Trophoblast cell (in vitro differentiated cells and primary cell): ENCODE results near the gene DZIP1L.

Experiments used
- DNase-seq, 2 donors: peaks; one replicate each; pipeline ENCODE4 v3.0.0-alpha.2; 2016
- H2AFZ ChIP-seq: 2 replicates; pipeline ENCODE4 v1.6.1; 2013; ENCODE audit warnings: low read length, moderate library complexity, mild to moderate bottlenecking; ENCODE audit not compliant: insufficient read depth, poor library complexity
- H2AK5ac ChIP-seq: 2 replicates; pipeline ENCODE4 v1.6.1; 2013; ENCODE audit warnings: mild to moderate bottlenecking, low read length
- H2BK120ac ChIP-seq: 2 replicates; pipeline ENCODE4 v1.6.1; 2013; ENCODE audit warnings: low read length, mild to moderate bottlenecking, moderate library complexity; ENCODE audit not compliant: insufficient read depth, poor library complexity
- H2BK12ac ChIP-seq: 2 replicates; pipeline ENCODE4 v1.6.1; 2013; ENCODE audit warnings: mild to moderate bottlenecking, low read length, moderate library complexity
- H2BK5ac ChIP-seq: 2 replicates; pipeline ENCODE4 v1.6.1; 2013; ENCODE audit warnings: low read length, low read depth, moderate library complexity, mild to moderate bottlenecking; ENCODE audit not compliant: poor library complexity
- H3K14ac ChIP-seq: 2 replicates; pipeline ENCODE4 v1.6.1; 2013; ENCODE audit warnings: mild to moderate bottlenecking, low read length
- H3K18ac ChIP-seq: 2 replicates; pipeline ENCODE4 v1.6.1; 2013; ENCODE audit warnings: mild to moderate bottlenecking, low read length
- H3K23ac ChIP-seq: 2 replicates; pipeline ENCODE4 v1.6.1; 2013; ENCODE audit warnings: low read length
- H3K27ac ChIP-seq: 2 replicates; pipeline ENCODE4 v1.5.1; 2013; ENCODE audit warnings: low read depth, mild to moderate bottlenecking, inconsistent platforms, low read length, moderate library complexity
- H3K27me3 ChIP-seq: 2 replicates; pipeline ENCODE4 v1.6.1; 2013; ENCODE audit warnings: inconsistent platforms, mild to moderate bottlenecking, low read length, moderate library complexity; ENCODE audit not compliant: insufficient read depth
- H3K36me3 ChIP-seq, 2 experiments: 1 replicate in 1 of 2; 2 replicates in 1 of 2; pipeline ENCODE4 v1.6.1; 2013; ENCODE audit warnings: low read length in 2 of 2, mild to moderate bottlenecking in 2 of 2, moderate library complexity in 1 of 2; ENCODE audit not compliant: insufficient read depth in 2 of 2, control insufficient read depth in 1 of 2
- H3K4ac ChIP-seq: 2 replicates; pipeline ENCODE4 v1.6.1; 2013; ENCODE audit warnings: low read depth, mild to moderate bottlenecking, low read length, moderate library complexity
- H3K4me1 ChIP-seq, 2 experiments: 1 replicate in 1 of 2; 2 replicates in 1 of 2; pipeline ENCODE4 v1.6.1; 2013; ENCODE audit warnings: low read length in 2 of 2, mild to moderate bottlenecking in 2 of 2, moderate library complexity in 1 of 2; ENCODE audit not compliant: insufficient read depth in 2 of 2, control insufficient read depth in 1 of 2
- H3K4me2 ChIP-seq: 2 replicates; pipeline ENCODE4 v1.6.1; 2013; ENCODE audit warnings: inconsistent platforms, mild to moderate bottlenecking, low read length, moderate library complexity
- H3K4me3 ChIP-seq: 2 replicates; pipeline ENCODE4 v1.5.1; 2013; ENCODE audit warnings: mild to moderate bottlenecking, low read depth, low read length, inconsistent platforms
- H3K79me1 ChIP-seq: one replicate; pipeline ENCODE4 v1.6.1; 2013; ENCODE audit warnings: low read length
- H3K79me2 ChIP-seq: 2 replicates; pipeline ENCODE4 v1.6.1; 2013; ENCODE audit warnings: low read length, mild to moderate bottlenecking; ENCODE audit not compliant: control insufficient read depth, insufficient read depth, poor library complexity
- H3K9ac ChIP-seq: 2 replicates; pipeline ENCODE4 v1.6.1; 2013; ENCODE audit warnings: mild to moderate bottlenecking, low read length
- H3K9me3 ChIP-seq: 2 replicates; pipeline ENCODE4 v1.6.1; 2013; ENCODE audit warnings: low read depth, mild to moderate bottlenecking, control low read depth, inconsistent platforms, low read length; ENCODE audit not compliant: insufficient read depth
- H4K12ac ChIP-seq: 2 replicates; pipeline ENCODE4 v1.6.1; 2013; ENCODE audit warnings: low read depth, mild to moderate bottlenecking, low read length, moderate library complexity
- H4K8ac ChIP-seq: 2 replicates; pipeline ENCODE4 v1.6.1; 2013; ENCODE audit warnings: low read depth, mild to moderate bottlenecking, low read length, moderate library complexity
- H4K91ac ChIP-seq: one replicate; pipeline ENCODE4 v1.6.1; 2013; ENCODE audit warnings: low read depth, mild to moderate bottlenecking, low read length, moderate library complexity
- whole genome bisulfite sequencing: extraction: QIAGEN DNeasy Blood & Tissue Kit; methylation state at CpG from one replicate; pipeline ENCODE4 v1.1.7; 2013; ENCODE audit warnings: missing lambda C conversion rate; ENCODE audit not compliant: insufficient read length, insufficient coverage; ENCODE audit errors: extremely low coverage; 5-methylcytosine and 5-hydroxymethylcytosine counted together

The DZIP1L gene

DNA sequence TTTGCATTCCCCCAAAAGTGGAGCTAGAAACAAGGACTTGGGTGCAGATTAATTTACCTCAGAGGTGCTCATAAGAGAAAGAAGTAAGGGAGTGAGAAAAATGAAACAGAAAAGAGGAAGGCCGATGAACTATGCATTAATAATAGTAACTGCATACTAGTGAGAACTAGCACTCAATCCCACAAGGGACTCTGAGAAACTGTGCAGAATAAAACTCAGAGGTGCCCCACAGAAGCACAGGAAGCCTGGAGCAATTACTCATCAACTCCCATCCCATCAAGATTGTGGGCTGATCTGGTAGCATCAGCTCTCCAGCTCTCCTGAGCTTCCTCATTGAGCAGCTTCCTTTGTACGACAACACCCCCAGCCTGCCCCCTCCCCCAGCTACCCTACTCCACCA is 54.6 kb downstream of the DZIP1L start:
- H3K23ac ChIP-seq = no peak overlapping the region
- no CpG with 5 or more reads among the region's 2 CpGs for WGBS
- no peak overlapping the region for H3K4ac ChIP-seq
- no peaks in the 10 kb centered on the region for H3K27me3 ChIP-seq
- no peak overlapping the region for H2BK5ac ChIP-seq
- H2AFZ ChIP-seq = no peak overlapping the region
- H3K14ac ChIP-seq = no peak overlapping the region
- no peaks in the 10 kb centered on the region for H3K79me1 ChIP-seq
- H2BK120ac ChIP-seq = no peak overlapping the region
- no peaks in the 10 kb centered on the region for H3K4me1 ChIP-seq
- no peak overlapping the region for H3K4me2 ChIP-seq
- H3K27ac ChIP-seq = no peak overlapping the region
- H4K12ac ChIP-seq = no peak overlapping the region
- H2BK12ac ChIP-seq = no peak overlapping the region
- H2AK5ac ChIP-seq = no peak overlapping the region
- no peak for DNase-seq
- no peak overlapping the region for H4K91ac ChIP-seq
- H3K36me3 ChIP-seq = peaks cover 6 to 14% of the 10 kb centered on the region in 2 experiments
- H3K9ac ChIP-seq = no peak overlapping the region
- H3K79me2 ChIP-seq = no peaks in the 10 kb centered on the region
- no peak overlapping the region for H3K18ac ChIP-seq
- H4K8ac ChIP-seq = no peak overlapping the region
- no peak overlapping the region for H3K4me3 ChIP-seq
- H3K9me3 ChIP-seq = no peaks in the 10 kb centered on the region

DNA sequence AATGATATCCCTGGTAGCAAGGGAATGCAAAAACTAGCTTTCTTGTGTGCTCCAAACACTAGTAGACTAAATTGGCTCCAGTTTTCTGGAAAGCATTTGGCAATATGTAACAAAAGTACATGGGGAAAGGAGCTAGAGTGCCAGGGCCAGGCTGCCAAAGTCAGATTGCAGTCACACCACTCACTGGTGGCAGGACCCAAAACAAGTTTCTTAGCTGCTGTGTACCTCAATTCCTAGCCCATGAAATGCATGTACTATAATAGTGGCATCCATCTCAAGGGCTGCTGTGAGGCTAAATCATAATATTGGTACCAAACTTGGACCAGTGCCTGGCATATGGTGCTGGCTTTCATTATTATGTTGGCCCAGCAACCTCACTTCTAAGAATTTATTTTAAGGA is 56.1 kb downstream of the DZIP1L start:
- Histone ChIP-seq H2BK120ac (no peak overlapping the region), H3K4me3 (no peak overlapping the region), H2BK5ac (no peak overlapping the region), H2BK12ac (no peak overlapping the region), H3K4me2 (no peak overlapping the region), H4K91ac (no peak overlapping the region), H3K4me1 (no peaks in the 10 kb centered on the region), H3K79me1 (no peaks in the 10 kb centered on the region), H2AK5ac (no peak overlapping the region), H3K27me3 (no peaks in the 10 kb centered on the region), H3K9ac (no peak overlapping the region), H4K12ac (no peak overlapping the region), H3K23ac (no peak overlapping the region), H3K14ac (no peak overlapping the region), H3K18ac (no peak overlapping the region), H3K36me3 (peaks cover 3 to 9% of the 10 kb centered on the region in 2 experiments), H3K79me2 (no peaks in the 10 kb centered on the region), H2AFZ (no peak overlapping the region), H4K8ac (no peak overlapping the region), H3K4ac (no peak overlapping the region), H3K9me3 (no peaks in the 10 kb centered on the region), H3K27ac (no peak overlapping the region)
- DNase-seq = no peak

DNA sequence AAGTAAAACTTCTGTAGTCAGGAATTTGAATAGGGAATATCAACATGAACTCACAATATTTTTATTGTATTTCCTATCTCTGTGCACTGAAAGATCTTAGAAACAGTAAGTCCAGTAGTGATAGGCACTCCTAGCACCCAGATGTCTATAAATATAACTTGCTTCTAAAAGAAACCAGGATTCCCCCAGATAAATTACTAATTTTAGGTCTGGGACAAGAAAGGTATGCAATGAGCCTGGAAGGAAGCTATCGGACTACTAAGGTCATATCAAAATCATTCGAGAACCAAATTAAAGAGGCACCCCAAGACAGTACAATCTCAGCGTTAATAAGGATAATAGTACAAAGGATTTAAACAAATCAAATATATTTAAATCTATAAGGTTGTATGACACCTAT is 58.0 kb downstream of the DZIP1L start:
- no peak overlapping the region for H2AFZ ChIP-seq
- H3K4me2 ChIP-seq = no peak overlapping the region
- DNase-seq = no peak
- no peak overlapping the region for H3K9ac ChIP-seq
- no peak overlapping the region for H2AK5ac ChIP-seq
- no peaks in the 10 kb centered on the region for H3K4me1 ChIP-seq
- H4K12ac ChIP-seq = no peak overlapping the region
- no peak overlapping the region for H2BK120ac ChIP-seq
- H2BK12ac ChIP-seq = no peak overlapping the region
- H4K91ac ChIP-seq = no peak overlapping the region
- H3K27ac ChIP-seq = no peak overlapping the region
- no peak overlapping the region for H3K23ac ChIP-seq
- WGBS = no CpG with 5 or more reads among the region's 3 CpGs
- no peaks in the 10 kb centered on the region for H3K9me3 ChIP-seq
- no peaks in the 10 kb centered on the region for H3K27me3 ChIP-seq
- H3K14ac ChIP-seq = no peak overlapping the region
- no peak overlapping the region for H3K4me3 ChIP-seq
- H4K8ac ChIP-seq = no peak overlapping the region
- no peak overlapping the region for H3K4ac ChIP-seq
- no peak overlapping the region for H3K18ac ChIP-seq
- no peaks in the 10 kb centered on the region for H3K79me1 ChIP-seq
- no peak overlapping the region for H2BK5ac ChIP-seq
- peaks cover 3% of the 10 kb centered on the region in 2 experiments for H3K36me3 ChIP-seq
- no peaks in the 10 kb centered on the region for H3K79me2 ChIP-seq

- no peak overlapping the region for H2BK12ac ChIP-seq
- H3K27me3 ChIP-seq = no peaks in the 10 kb centered on the region
- no peak overlapping the region for H3K4ac ChIP-seq
- H3K4me2 ChIP-seq = no peak overlapping the region
- H4K91ac ChIP-seq = no peak overlapping the region
- peaks cover 0 to 3% of the 10 kb centered on the region in 2 experiments for H3K36me3 ChIP-seq
- no peak overlapping the region for H4K12ac ChIP-seq
- no CpG with 5 or more reads among the region's 1 CpG for WGBS
- no peaks in the 10 kb centered on the region for H3K4me1 ChIP-seq
- peaks cover 3% of the 10 kb centered on the region for H3K9me3 ChIP-seq
- no peak overlapping the region for H2AFZ ChIP-seq
- no peak overlapping the region for H3K14ac ChIP-seq
- H3K79me1 ChIP-seq = no peaks in the 10 kb centered on the region
- no peak overlapping the region for H3K27ac ChIP-seq
- no peak for DNase-seq
- no peak overlapping the region for H4K8ac ChIP-seq
- no peak overlapping the region for H2AK5ac ChIP-seq
- no peak overlapping the region for H3K4me3 ChIP-seq
- H2BK5ac ChIP-seq = no peak overlapping the region
- H3K18ac ChIP-seq = no peak overlapping the region
- no peak overlapping the region for H3K9ac ChIP-seq
- no peaks in the 10 kb centered on the region for H3K79me2 ChIP-seq
- no peak overlapping the region for H2BK120ac ChIP-seq
- H3K23ac ChIP-seq = no peak overlapping the region
Observed at GRCh38 chr3:138054057-138054456, 61.4 kb downstream of the DZIP1L start.
